ENCODE measurements around the gene RBM10. TPM values are rescaled to one million over a fixed set of nuclear protein-coding genes. Genes with fewer than 3 reads are reported as not detected.

Gene RBM10
- total and polyA plus RNA-seq, 2 donors (not counting 3 experiments of a cell fraction or from before 2014, with no cell fraction given) = 37.3 to 51.5 TPM

DNA sequence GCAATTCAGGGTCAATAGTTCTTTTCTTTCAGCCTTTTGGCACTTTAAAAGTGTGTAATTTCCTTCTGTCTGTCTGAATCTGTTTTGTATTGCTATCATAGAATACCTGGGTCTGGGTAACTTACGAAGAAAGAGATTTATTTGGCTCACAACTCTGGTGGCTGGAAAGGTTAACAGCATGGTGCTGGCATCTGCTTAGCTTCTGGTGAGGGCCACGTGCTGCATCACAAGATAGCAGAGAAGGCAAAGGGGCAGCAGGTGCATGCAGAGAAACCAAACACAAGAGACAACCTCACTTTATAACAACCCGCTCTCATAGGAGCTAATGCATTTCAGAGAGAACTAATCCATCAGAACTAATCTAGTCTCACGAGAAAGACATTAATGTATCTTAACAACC lies 48.0 kb upstream of the RBM10 start:
- FAIRE-seq (no peak), DNase-seq (ENCODE audit: low read depth, low spot score) (no peak)
- no TSS peak for BruUV-seq (replicated peaks)
- no peaks in the 10 kb centered on the region for H3K36me3 ChIP-seq (ENCODE audit: control insufficient read depth in 2 of 2, extremely low read depth in 1 of 2, insufficient read depth in 2 of 2, low read length in 2 of 2)
- no peaks in the 10 kb centered on the region for H3K9me1 ChIP-seq (replicated peaks; ENCODE audit: control insufficient read depth, extremely low read depth, insufficient read depth, low read length)
- no peak overlapping the region for H3K4me3 ChIP-seq (replicated peaks in 1 of 3; ENCODE audit: insufficient read depth in 1 of 3, low read depth in 1 of 3, low read length in 3 of 3)
- TF ChIP-seq POLR2AphosphoS5 (IDR thresholded peaks at IDR 0.05; ENCODE audit: insufficient read depth, low read depth, low read length) (no peak), GATA2 (IDR thresholded peaks at IDR 0.05; ENCODE audit: insufficient read depth, insufficient read length, low read depth, low read length) (no peak), POLR2A (IDR thresholded peaks at IDR 0.05; ENCODE audit: low read depth, low read length) (no peak), FOS (IDR thresholded peaks at IDR 0.05; ENCODE audit: borderline replicate concordance, insufficient read depth, low read length) (no peak), EZH2 (IDR thresholded peaks at IDR 0.05; ENCODE audit: borderline replicate concordance, low read depth, low read length, severe bottlenecking) (no peak), JUN (IDR thresholded peaks at IDR 0.05; ENCODE audit: borderline replicate concordance, insufficient read depth, insufficient read length, low read depth) (no peak), MYC (IDR thresholded peaks at IDR 0.05; ENCODE audit: low read depth, low read length) (no peak)
- TF ChIP-seq, protein P1, sequence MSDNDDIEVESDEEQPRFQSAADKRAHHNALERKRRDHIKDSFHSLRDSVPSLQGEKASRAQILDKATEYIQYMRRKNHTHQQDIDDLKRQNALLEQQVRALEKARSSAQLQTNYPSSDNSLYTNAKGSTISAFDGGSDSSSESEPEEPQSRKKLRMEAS (IDR thresholded peaks at IDR 0.05; ENCODE audit: insufficient read depth, insufficient read length) = no peak
- TF ChIP-seq, protein P2, sequence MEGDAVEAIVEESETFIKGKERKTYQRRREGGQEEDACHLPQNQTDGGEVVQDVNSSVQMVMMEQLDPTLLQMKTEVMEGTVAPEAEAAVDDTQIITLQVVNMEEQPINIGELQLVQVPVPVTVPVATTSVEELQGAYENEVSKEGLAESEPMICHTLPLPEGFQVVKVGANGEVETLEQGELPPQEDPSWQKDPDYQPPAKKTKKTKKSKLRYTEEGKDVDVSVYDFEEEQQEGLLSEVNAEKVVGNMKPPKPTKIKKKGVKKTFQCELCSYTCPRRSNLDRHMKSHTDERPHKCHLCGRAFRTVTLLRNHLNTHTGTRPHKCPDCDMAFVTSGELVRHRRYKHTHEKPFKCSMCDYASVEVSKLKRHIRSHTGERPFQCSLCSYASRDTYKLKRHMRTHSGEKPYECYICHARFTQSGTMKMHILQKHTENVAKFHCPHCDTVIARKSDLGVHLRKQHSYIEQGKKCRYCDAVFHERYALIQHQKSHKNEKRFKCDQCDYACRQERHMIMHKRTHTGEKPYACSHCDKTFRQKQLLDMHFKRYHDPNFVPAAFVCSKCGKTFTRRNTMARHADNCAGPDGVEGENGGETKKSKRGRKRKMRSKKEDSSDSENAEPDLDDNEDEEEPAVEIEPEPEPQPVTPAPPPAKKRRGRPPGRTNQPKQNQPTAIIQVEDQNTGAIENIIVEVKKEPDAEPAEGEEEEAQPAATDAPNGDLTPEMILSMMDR (IDR thresholded peaks at IDR 0.05; ENCODE audit: extremely low read depth in 1 of 2, insufficient read depth in 1 of 2, low read depth in 1 of 2, low read length in 2 of 2) = no peak
- no peaks in the 10 kb centered on the region for H3K27me3 ChIP-seq (ENCODE audit: control insufficient read depth in 2 of 2, insufficient read depth in 2 of 2, low read length in 2 of 2)
- H3K27ac ChIP-seq (ENCODE audit: insufficient read depth, low read depth, low read length) = no peak overlapping the region
- H3K9ac ChIP-seq (replicated peaks; ENCODE audit: extremely low read depth, insufficient read depth, low read length) = no peak overlapping the region
- H3K79me2 ChIP-seq (ENCODE audit: control insufficient read depth, insufficient read depth, low read length) = no peaks in the 10 kb centered on the region
- H4K20me1 ChIP-seq (replicated peaks; ENCODE audit: control insufficient read depth, extremely low read depth, insufficient read depth, low read length) = no peaks in the 10 kb centered on the region
- H2AFZ ChIP-seq (ENCODE audit: low read depth, low read length) = no peak overlapping the region
- H3K4me1 ChIP-seq (ENCODE audit: control insufficient read depth, extremely low read depth, insufficient read depth, low read length) = no peaks in the 10 kb centered on the region
- dilution Hi-C loops (cut with MboI; ENCODE audit: extremely low pct_ligation_motif_present, low sequenced_read_pairs) = no loop called here
- ChIA-PET CTCF (no interaction called here), POLR2A (no interaction called here)
- intact Hi-C loops (cut with micrococcal nuclease) = loop anchor here (10.0 kb wide), 1 partner anchor 542 kb away; no protein-coding TSS in a partner anchor
- no peaks in the 10 kb centered on the region for H3K9me3 ChIP-seq (replicated peaks; ENCODE audit: control insufficient read depth, insufficient read depth, low read length)
- no peak overlapping the region for H3K4me2 ChIP-seq (ENCODE audit: insufficient read depth, low read length)

Measured in endothelial cell of umbilical vein (primary cell).